H1 (cell line): ENCODE data around the gene IP6K3. TPM values are rescaled to one million over a fixed set of nuclear protein-coding genes. Genes with fewer than 3 reads are reported as not detected.

Source experiments
- HDAC2 ChIP-seq, 2 experiments: fragments of 300-600 bp in 1 of 2; sonication (generic) in 1 of 2; IDR thresholded peaks; 2 replicates each; pipeline ENCODE4 v1.6.1; 2011 to 2012; ENCODE audit warnings: low read depth in 2 of 2, low read length in 2 of 2, mild to moderate bottlenecking in 2 of 2, moderate library complexity in 2 of 2, borderline replicate concordance in 1 of 2, inconsistent platforms in 1 of 2
- HDAC6 ChIP-seq: IDR thresholded peaks from one replicate; pipeline ENCODE4 v1.7.1; 2012; ENCODE audit warnings: low read depth, mild to moderate bottlenecking, inconsistent platforms, low read length, moderate library complexity
- JUND ChIP-seq: IDR thresholded peaks from 2 replicates; pipeline ENCODE4 v1.6.1; 2011; ENCODE audit warnings: mild to moderate bottlenecking, improper control_type of control experiment, low read length
- KDM4A ChIP-seq: IDR thresholded peaks from one replicate; pipeline ENCODE4 v1.7.1; 2012; ENCODE audit warnings: low read depth, mild to moderate bottlenecking, moderate library complexity, low read length, inconsistent platforms; ENCODE audit not compliant: severe bottlenecking
- KDM5A ChIP-seq: fragments of 200-600 bp; IDR thresholded peaks from 2 replicates; pipeline ENCODE4 v1.7.1; 2012; ENCODE audit warnings: mild to moderate bottlenecking, low read length, inconsistent platforms, mixed read lengths
- RBBP5 ChIP-seq: IDR thresholded peaks from 2 replicates; pipeline ENCODE4 v1.7.1; 2012; ENCODE audit warnings: low read depth, mild to moderate bottlenecking, inconsistent platforms, low read length, moderate library complexity, borderline replicate concordance
- SIN3A ChIP-seq, 2 experiments: IDR thresholded peaks in 1 of 2; conservative IDR thresholded peaks in 1 of 2; 2 replicates each; pipeline ENCODE4 v1.6.1; 2011 to 2012; ENCODE audit warnings: low read length in 2 of 2, improper control_type of control experiment in 1 of 2, low read depth in 1 of 2, mild to moderate bottlenecking in 1 of 2
- polyA plus RNA-seq, 7 experiments: library from polyadenylated mRNA; depleted of rRNA in 3 of 7; stranded (reverse) in 5 of 7; unstranded in 2 of 7; fragments of >200 nt in 5 of 7; fragments of 200-250 nt in 2 of 7; gene quantifications; 1 replicate in 5 of 7; 2 replicates in 1 of 7; 4 replicates in 1 of 7; pipeline versions ENCODE4 v1.2.1 to v1.2.3, GENCODE V29; 2011 to 2013; ENCODE audit warnings: missing spikeins in 2 of 7, mixed read lengths in 2 of 7
- total RNA-seq: library from RNA; stranded (reverse); fragmentation: NEBNext Ultra II Directional; extraction: Animal tissue kit (Norgen Biotek cat#: 25700); gene quantifications from 2 replicates; pipeline ENCODE4 v1.2.1, GENCODE V29; 2021
- TF ChIP-seq, protein P1 (sequence below): IDR thresholded peaks from 2 replicates; pipeline ENCODE4 v1.6.1; 2011; ENCODE audit warnings: low read length, improper control_type of control experiment
- TF ChIP-seq, protein P2 (sequence below): IDR thresholded peaks from 2 replicates; pipeline ENCODE4 v1.6.1; 2012; ENCODE audit warnings: inconsistent platforms
- TF ChIP-seq, protein P3 (sequence below), 3 experiments: IDR thresholded peaks; 1 replicate in 2 of 3; 2 replicates in 1 of 3; pipeline versions ENCODE4 v1.5.1 to v1.6.1; 2011; ENCODE audit warnings: low read length in 3 of 3, mild to moderate bottlenecking in 3 of 3, inconsistent platforms in 2 of 3, low read depth in 1 of 3, moderate library complexity in 1 of 3; ENCODE audit not compliant: insufficient read depth in 1 of 3; ENCODE audit errors: control extremely low read depth in 1 of 3

The IP6K3 gene
- total and polyA plus RNA-seq, 2 of the 8 experiments (the other 6 are each of a cell fraction or from before 2014, with no cell fraction given): 0.22 to 0.73 TPM

DNA sequence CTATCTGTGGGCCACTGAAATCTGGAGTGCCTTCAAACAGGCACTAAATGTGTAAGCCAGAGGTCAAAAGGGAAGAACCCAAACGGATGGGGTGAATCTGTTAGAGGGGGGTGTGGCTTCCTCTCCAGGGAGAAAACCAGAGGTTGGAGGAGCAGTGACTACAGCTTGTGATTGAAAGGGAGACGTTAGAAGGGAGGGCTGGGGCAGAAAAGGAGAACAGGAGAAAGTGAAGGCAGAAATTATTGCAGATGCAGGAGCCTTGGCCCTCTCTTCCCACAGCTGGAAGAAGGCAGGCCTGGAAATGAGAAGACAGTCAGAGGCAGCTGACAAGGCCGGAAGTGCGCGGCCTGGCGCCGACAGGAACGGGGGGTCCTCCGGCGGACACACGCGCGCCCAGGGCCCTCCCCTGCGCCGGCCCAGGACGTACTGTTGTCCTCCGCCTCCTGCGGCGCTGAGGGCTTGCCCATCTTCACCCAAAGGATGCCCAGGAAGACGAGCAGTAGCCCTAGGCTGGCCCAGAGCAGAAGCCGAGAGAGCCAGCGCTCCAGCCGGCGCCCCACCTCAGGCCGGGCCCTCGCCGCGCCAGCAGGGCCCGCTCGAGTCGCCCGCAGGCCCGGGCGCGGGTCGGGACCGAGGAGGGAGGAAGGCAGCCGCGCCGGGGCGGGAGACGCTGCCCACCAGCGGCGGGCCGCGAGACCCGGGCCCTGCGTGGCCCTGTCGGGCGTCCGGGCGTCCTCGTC, 41.4 kb upstream of the IP6K3 start (continued):
- TF ChIP-seq KDM4A (peak; percentile 17), KDM5A (0 out of 2 replicates have a peak, but pooled peaks have one; percentile 20), HDAC6 (no peak), SIN3A (conservative IDR thresholded peaks at IDR 0.05 in 1 of 2, IDR thresholded peaks at IDR 0.05 in 1 of 2; ENCODE audit: low read depth in 1 of 2, low read length in 2 of 2) (0 out of 4 replicates have a peak, but pooled peaks have one; percentile 41 to 49), HDAC2 (IDR thresholded peaks at IDR 0.05; ENCODE audit: borderline replicate concordance in 1 of 2, low read depth in 2 of 2, low read length in 2 of 2) (peak in 1 of 2 experiments; percentile 46; a peak in 1 of 4 replicates), RBBP5 (no peak), JUND (no peak)
- TF ChIP-seq, protein P1, sequence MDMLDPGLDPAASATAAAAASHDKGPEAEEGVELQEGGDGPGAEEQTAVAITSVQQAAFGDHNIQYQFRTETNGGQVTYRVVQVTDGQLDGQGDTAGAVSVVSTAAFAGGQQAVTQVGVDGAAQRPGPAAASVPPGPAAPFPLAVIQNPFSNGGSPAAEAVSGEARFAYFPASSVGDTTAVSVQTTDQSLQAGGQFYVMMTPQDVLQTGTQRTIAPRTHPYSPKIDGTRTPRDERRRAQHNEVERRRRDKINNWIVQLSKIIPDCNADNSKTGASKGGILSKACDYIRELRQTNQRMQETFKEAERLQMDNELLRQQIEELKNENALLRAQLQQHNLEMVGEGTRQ: no peak
- TF ChIP-seq, protein P2, sequence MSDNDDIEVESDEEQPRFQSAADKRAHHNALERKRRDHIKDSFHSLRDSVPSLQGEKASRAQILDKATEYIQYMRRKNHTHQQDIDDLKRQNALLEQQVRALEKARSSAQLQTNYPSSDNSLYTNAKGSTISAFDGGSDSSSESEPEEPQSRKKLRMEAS: peak; percentile 38; the same call in 1 of the 2 replicates
- TF ChIP-seq, protein P3, sequence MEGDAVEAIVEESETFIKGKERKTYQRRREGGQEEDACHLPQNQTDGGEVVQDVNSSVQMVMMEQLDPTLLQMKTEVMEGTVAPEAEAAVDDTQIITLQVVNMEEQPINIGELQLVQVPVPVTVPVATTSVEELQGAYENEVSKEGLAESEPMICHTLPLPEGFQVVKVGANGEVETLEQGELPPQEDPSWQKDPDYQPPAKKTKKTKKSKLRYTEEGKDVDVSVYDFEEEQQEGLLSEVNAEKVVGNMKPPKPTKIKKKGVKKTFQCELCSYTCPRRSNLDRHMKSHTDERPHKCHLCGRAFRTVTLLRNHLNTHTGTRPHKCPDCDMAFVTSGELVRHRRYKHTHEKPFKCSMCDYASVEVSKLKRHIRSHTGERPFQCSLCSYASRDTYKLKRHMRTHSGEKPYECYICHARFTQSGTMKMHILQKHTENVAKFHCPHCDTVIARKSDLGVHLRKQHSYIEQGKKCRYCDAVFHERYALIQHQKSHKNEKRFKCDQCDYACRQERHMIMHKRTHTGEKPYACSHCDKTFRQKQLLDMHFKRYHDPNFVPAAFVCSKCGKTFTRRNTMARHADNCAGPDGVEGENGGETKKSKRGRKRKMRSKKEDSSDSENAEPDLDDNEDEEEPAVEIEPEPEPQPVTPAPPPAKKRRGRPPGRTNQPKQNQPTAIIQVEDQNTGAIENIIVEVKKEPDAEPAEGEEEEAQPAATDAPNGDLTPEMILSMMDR (IDR thresholded peaks at IDR 0.05; ENCODE audit: control extremely low read depth in 1 of 3, insufficient read depth in 1 of 3, low read depth in 1 of 3, low read length in 3 of 3): no peak
